Neural cell (in vitro differentiated cells): ENCODE data around the gene TNFRSF4. TPM values are rescaled to one million over a fixed set of nuclear protein-coding genes. Genes with fewer than 3 reads are reported as not detected.
"Not testable (repeated sequence)": the region's sequence is repeated elsewhere in the genome, so short reads cannot be mapped to it uniquely, and the experiment has no call there.

Source experiments
- H2AFZ ChIP-seq: fragments of 200-600, 300-800 bp; sonication (generic), shearing (Covaris generic); 2 replicates; pipeline ENCODE4 v1.6.0; 2014; ENCODE audit warnings: low read depth, mild to moderate bottlenecking, antibody characterized with exemption, low read length, moderate library complexity
- H3F3A ChIP-seq: fragments of 200-600 bp; shearing (Covaris generic); 2 replicates; pipeline ENCODE4 v1.6.1; 2016; ENCODE audit warnings: mild to moderate bottlenecking, moderate library complexity, mixed read lengths, antibody characterized with exemption, low read length; ENCODE audit not compliant: insufficient read depth, poor library complexity, severe bottlenecking
- H3K27ac ChIP-seq: fragments of 200-600, 300-800 bp; sonication (generic), shearing (Covaris generic); 2 replicates; pipeline ENCODE4 v1.5.1; 2014; ENCODE audit warnings: mild to moderate bottlenecking, low read length, moderate library complexity
- H3K27me3 ChIP-seq: fragments of 300-800, 200-600 bp; sonication (generic), shearing (Covaris generic); 2 replicates; pipeline ENCODE4 v1.6.0; 2014; ENCODE audit warnings: mild to moderate bottlenecking, low read depth, low read length, moderate library complexity; ENCODE audit not compliant: insufficient read depth
- H3K36me3 ChIP-seq: fragments of 300-800, 200-600 bp; sonication (generic), shearing (Covaris generic); 2 replicates; pipeline ENCODE4 v1.5.1; 2014; ENCODE audit warnings: mild to moderate bottlenecking, antibody characterized with exemption, low read length, moderate library complexity; ENCODE audit not compliant: insufficient read depth
- H3K4me2 ChIP-seq: fragments of 300-800, 200-600 bp; sonication (generic), shearing (Covaris generic); 2 replicates; pipeline ENCODE4 v1.6.0; 2014; ENCODE audit warnings: mild to moderate bottlenecking, low read length
- H3K4me3 ChIP-seq: fragments of 300-800, 200-600 bp; sonication (generic), shearing (Covaris generic); 2 replicates; pipeline ENCODE4 v1.5.1; 2014; ENCODE audit warnings: mild to moderate bottlenecking, low read length, moderate library complexity
- H3K79me2 ChIP-seq: fragments of 200-600 bp; shearing (Covaris generic); replicated peaks from 2 replicates; pipeline ENCODE4 v1.6.0; 2014; ENCODE audit warnings: mild to moderate bottlenecking, low read length, moderate library complexity; ENCODE audit not compliant: insufficient read depth
- H3K9ac ChIP-seq: fragments of 300-800, 200-600 bp; sonication (generic), shearing (Covaris generic); 2 replicates; pipeline ENCODE4 v1.6.1; 2016; ENCODE audit warnings: mild to moderate bottlenecking, low read length, mixed read lengths
- H3K9me2 ChIP-seq: fragments of 200-600 bp; shearing (Covaris generic); 2 replicates; pipeline ENCODE4 v1.6.1; 2016; ENCODE audit warnings: mild to moderate bottlenecking, low read length, mixed read lengths; ENCODE audit not compliant: insufficient read depth
- H3K9me3 ChIP-seq: fragments of 200-600, 300-800 bp; sonication (generic), shearing (Covaris generic); 2 replicates; pipeline ENCODE4 v1.6.1; 2016; ENCODE audit warnings: mild to moderate bottlenecking, mixed run types, low read length, moderate library complexity, mixed read lengths
- H4K20me1 ChIP-seq: fragments of 200-600 bp; shearing (Covaris generic); 2 replicates; pipeline ENCODE4 v1.6.1; 2016; ENCODE audit warnings: mild to moderate bottlenecking, mixed run types; ENCODE audit not compliant: insufficient read depth
- CTCF ChIP-seq: fragments of 450-650 bp; IDR thresholded peaks from 2 replicates; pipeline ENCODE4 v1.5.1; 2014; ENCODE audit warnings: antibody characterized with exemption, mild to moderate bottlenecking, moderate library complexity; ENCODE audit not compliant: poor library complexity, severe bottlenecking
- EP300 ChIP-seq: fragments of 450-650 bp; conservative IDR thresholded peaks from 2 replicates; pipeline ENCODE4 v1.6.1; 2014; ENCODE audit warnings: antibody characterized with exemption, mild to moderate bottlenecking, moderate library complexity; ENCODE audit not compliant: poor library complexity, severe bottlenecking
- EZH2 ChIP-seq: fragments of 200-600, 300-800 bp; shearing (Covaris generic), sonication (generic); IDR thresholded peaks from 2 replicates; pipeline ENCODE4 v1.6.1; 2014; ENCODE audit warnings: antibody characterized with exemption, low read length, borderline replicate concordance, mild to moderate bottlenecking; ENCODE audit not compliant: insufficient read depth, poor library complexity, severe bottlenecking
- MXI1 ChIP-seq: fragments of 450-650 bp; conservative IDR thresholded peaks from 2 replicates; pipeline ENCODE4 v1.6.1; 2014; ENCODE audit warnings: antibody characterized with exemption, mild to moderate bottlenecking; ENCODE audit not compliant: poor library complexity, severe bottlenecking
- POLR2AphosphoS5 ChIP-seq: IDR thresholded peaks from 2 replicates; pipeline ENCODE4 v1.6.1; 2012
- RAD21 ChIP-seq: fragments of 450-650 bp; conservative IDR thresholded peaks from 2 replicates; pipeline ENCODE4 v1.6.1; 2014; ENCODE audit warnings: antibody characterized with exemption, mild to moderate bottlenecking, moderate library complexity
- REST ChIP-seq: IDR thresholded peaks from 2 replicates; pipeline ENCODE4 v1.6.1; 2012; ENCODE audit warnings: borderline replicate concordance
- SMC3 ChIP-seq: fragments of 450-650 bp; conservative IDR thresholded peaks from 2 replicates; pipeline ENCODE4 v1.6.1; 2014; ENCODE audit warnings: antibody characterized with exemption, mild to moderate bottlenecking, moderate library complexity; ENCODE audit not compliant: poor library complexity
- TAF1 ChIP-seq: IDR thresholded peaks from 2 replicates; pipeline ENCODE4 v1.6.1; 2012; ENCODE audit warnings: low read depth
- polyA plus RNA-seq: library from polyadenylated mRNA; depleted of rRNA; stranded (reverse); fragments of >200 nt; gene quantifications from 2 replicates; pipeline ENCODE4 v1.2.3, GENCODE V29; 2014

Gene TNFRSF4
- polyA plus RNA-seq, 1 donor from 2014 or later, result not detected

GRCh38 chr1:1250786-1251284 lies 36.9 kb upstream of the TNFRSF4 start:
- no peaks in the 10 kb centered on the region for H3K9me2 ChIP-seq
- H4K20me1 ChIP-seq, result no peaks in the 10 kb centered on the region
- no peak for TF ChIP-seq TAF1
- TF ChIP-seq EZH2, result no peak
- H3K36me3 ChIP-seq, result no peaks in the 10 kb centered on the region
- H3F3A ChIP-seq, result no peaks in the 10 kb centered on the region
- no peak overlapping the region for H3K4me2 ChIP-seq
- H3K9me3 ChIP-seq, result no peaks in the 10 kb centered on the region
- H3K9ac ChIP-seq, result no peak overlapping the region
- H3K27ac ChIP-seq, result no peak overlapping the region
- H2AFZ ChIP-seq, result no peak overlapping the region
- no peaks in the 10 kb centered on the region for H3K79me2 ChIP-seq
- peaks cover 3% of the 10 kb centered on the region for H3K27me3 ChIP-seq
- no peak overlapping the region for H3K4me3 ChIP-seq

GRCh38 chr1:1248009-1248913 lies 34.3 kb upstream of the TNFRSF4 start:
- H3K36me3 ChIP-seq, H2AFZ ChIP-seq, H3K9ac ChIP-seq, H3K4me2 ChIP-seq, H3K27me3 ChIP-seq, H4K20me1 ChIP-seq, H3K9me3 ChIP-seq, H3K9me2 ChIP-seq, H3K27ac ChIP-seq, H3K79me2 ChIP-seq, H3F3A ChIP-seq, H3K4me3 ChIP-seq: not testable (repeated sequence)

GRCh38 chr1:1247341-1247913 lies 33.5 kb upstream of the TNFRSF4 start:
- Histone ChIP-seq H3K9ac (no peak overlapping the region), H3K79me2 (no peaks in the 10 kb centered on the region), H3K4me2 (no peak overlapping the region), H3K9me3 (no peaks in the 10 kb centered on the region), H3K27me3 (peaks cover 3% of the 10 kb centered on the region), H3K27ac (no peak overlapping the region), H3K9me2 (no peaks in the 10 kb centered on the region), H3F3A (no peaks in the 10 kb centered on the region), H4K20me1 (no peaks in the 10 kb centered on the region), H3K4me3 (no peak overlapping the region), H2AFZ (no peak overlapping the region), H3K36me3 (no peaks in the 10 kb centered on the region)
- no peak for TF ChIP-seq TAF1
- no peak for TF ChIP-seq EZH2
- no peak for TF ChIP-seq MXI1
- TF ChIP-seq POLR2AphosphoS5, result no peak
- no peak for TF ChIP-seq RAD21
- TF ChIP-seq CTCF, result no peak
- no peak for TF ChIP-seq EP300
- TF ChIP-seq REST, result no peak
- no peak for TF ChIP-seq SMC3
